NCI-H146 (cell line): ENCODE data around the gene DPYSL4.
A peak's percentile ranks its signal among the peaks of the same experiment; 100 is the strongest.

Experiments used
- DNase-seq: peaks from one replicate; lab custom pipeline; 2025; lab: John Stamatoyannopoulos, UW

The DPYSL4 gene

GRCh38 chr10:132228616-132229015 is 41.9 kb downstream of the DPYSL4 start:
- no peak for DNase-seq

- DNase-seq, result no peak
Observed at GRCh38 chr10:132229096-132229495, 42.3 kb downstream of the DPYSL4 start.

- DNase-seq, result no peak
Observed at GRCh38 chr10:132229834-132230556, 43.2 kb downstream of the DPYSL4 start.

GRCh38 chr10:132230557-132231210 is 43.9 kb downstream of the DPYSL4 start:
- no peak for DNase-seq

- no peak for DNase-seq
Observed at GRCh38 chr10:132231656-132232022, 44.9 kb downstream of the DPYSL4 start.

GRCh38 chr10:132232023-132232951 is 45.5 kb downstream of the DPYSL4 start:
- peak; percentile 96 for DNase-seq

- DNase-seq, result no peak
Observed at GRCh38 chr10:132232981-132233380, 46.2 kb downstream of the DPYSL4 start.

GRCh38 chr10:132233501-132234085 is 46.8 kb downstream of the DPYSL4 start:
- DNase-seq, result no peak

- no peak for DNase-seq
Observed at GRCh38 chr10:132234860-132235259, 48.1 kb downstream of the DPYSL4 start.

GRCh38 chr10:132236161-132236560 is 49.4 kb downstream of the DPYSL4 start:
- DNase-seq, result no peak

- DNase-seq, result no peak
Observed at GRCh38 chr10:132236881-132237280, 50.1 kb downstream of the DPYSL4 start.

- no peak for DNase-seq
Observed at GRCh38 chr10:132237396-132237795, 50.6 kb downstream of the DPYSL4 start.

GRCh38 chr10:132237871-132238270 is 51.1 kb downstream of the DPYSL4 start:
- DNase-seq, result no peak

GRCh38 chr10:132238371-132239125 is 51.8 kb downstream of the DPYSL4 start:
- no peak for DNase-seq

- no peak for DNase-seq
Observed at GRCh38 chr10:132239126-132240031, 52.6 kb downstream of the DPYSL4 start.

- no peak for DNase-seq
Observed at GRCh38 chr10:132240156-132240555, 53.4 kb downstream of the DPYSL4 start.

- DNase-seq, result no peak
Observed at GRCh38 chr10:132240581-132240980, 53.8 kb downstream of the DPYSL4 start.

- DNase-seq, result no peak
Observed at GRCh38 chr10:132241086-132241485, 54.3 kb downstream of the DPYSL4 start.

GRCh38 chr10:132241496-132241895 is 54.7 kb downstream of the DPYSL4 start:
- DNase-seq, result no peak

GRCh38 chr10:132242103-132242840 is 55.5 kb downstream of the DPYSL4 start:
- no peak for DNase-seq
